IPS-20b (cell line): Measurements from ENCODE around the gene GALK1.

ENCODE experiments used
- H3K27ac ChIP-seq: one replicate; pipeline ENCODE4 v1.5.1; 2013; ENCODE audit warnings: low read length
- H3K27me3 ChIP-seq: 2 replicates; pipeline ENCODE4 v1.6.1; 2013; ENCODE audit warnings: mild to moderate bottlenecking, low read length, inconsistent platforms; ENCODE audit not compliant: insufficient read depth
- H3K36me3 ChIP-seq: 2 replicates; pipeline ENCODE4 v1.6.1; 2013; ENCODE audit warnings: low read depth, mild to moderate bottlenecking, inconsistent platforms, low read length, moderate library complexity; ENCODE audit not compliant: insufficient read depth
- H3K4me1 ChIP-seq: 2 replicates; pipeline ENCODE4 v1.6.1; 2013; ENCODE audit warnings: mild to moderate bottlenecking, control low read depth, inconsistent platforms, low read length, moderate library complexity; ENCODE audit not compliant: insufficient read depth
- H3K4me3 ChIP-seq: 2 replicates; pipeline ENCODE4 v1.5.1; 2013; ENCODE audit warnings: mild to moderate bottlenecking, low read length, inconsistent platforms
- H3K9ac ChIP-seq: 2 replicates; pipeline ENCODE4 v1.6.1; 2013; ENCODE audit warnings: low read depth, mild to moderate bottlenecking, inconsistent platforms, low read length, moderate library complexity
- H3K9me3 ChIP-seq: 2 replicates; pipeline ENCODE4 v1.6.1; 2013; ENCODE audit warnings: mild to moderate bottlenecking, low read depth, low read length, inconsistent platforms; ENCODE audit not compliant: insufficient read depth

The GALK1 gene

GRCh38 chr17:75806822-75807500 lies 42.0 kb upstream of the GALK1 start:
- Histone ChIP-seq H3K36me3 (peaks cover 33% of the 10 kb centered on the region), H3K9ac (no peak overlapping the region), H3K4me1 (no peaks in the 10 kb centered on the region), H3K27ac (no peak overlapping the region), H3K27me3 (no peaks in the 10 kb centered on the region), H3K4me3 (no peak overlapping the region), H3K9me3 (no peaks in the 10 kb centered on the region)

DNA sequence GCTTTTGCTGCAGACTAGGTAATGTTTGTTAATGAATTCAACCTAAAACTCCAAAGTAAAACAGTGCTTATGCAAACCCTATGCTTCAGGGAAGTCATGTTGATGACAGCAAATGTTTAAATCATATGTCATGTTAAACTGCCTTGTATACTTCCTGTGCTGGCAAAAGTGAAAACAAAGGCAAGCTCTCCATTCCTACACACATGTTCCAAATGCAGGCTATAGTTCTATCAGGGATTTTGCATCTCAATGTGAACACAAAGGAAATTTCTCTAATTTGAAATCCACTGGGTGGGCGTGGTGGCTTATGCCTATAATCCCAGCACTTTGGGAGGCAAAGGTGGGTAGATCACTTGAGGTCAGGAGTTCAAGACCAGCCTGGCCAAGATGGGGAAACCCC lies 38.9 kb upstream of the GALK1 start:
- H3K9me3 ChIP-seq: no peaks in the 10 kb centered on the region
- H3K9ac ChIP-seq: no peak overlapping the region
- no peak overlapping the region for H3K4me3 ChIP-seq
- H3K27me3 ChIP-seq: no peaks in the 10 kb centered on the region
- H3K27ac ChIP-seq: no peak overlapping the region
- H3K36me3 ChIP-seq: peaks cover 27% of the 10 kb centered on the region
- H3K4me1 ChIP-seq: no peaks in the 10 kb centered on the region

GRCh38 chr17:75799402-75799801 lies 34.4 kb upstream of the GALK1 start:
- no peaks in the 10 kb centered on the region for H3K4me1 ChIP-seq
- H3K9ac ChIP-seq: no peak overlapping the region
- H3K36me3 ChIP-seq: peaks cover 66% of the 10 kb centered on the region

GRCh38 chr17:75795820-75796607 lies 31.0 kb upstream of the GALK1 start:
- no peaks in the 10 kb centered on the region for H3K27me3 ChIP-seq
- H3K4me3 ChIP-seq: no peak overlapping the region
- H3K4me1 ChIP-seq: no peaks in the 10 kb centered on the region
- peaks cover 82% of the 10 kb centered on the region for H3K36me3 ChIP-seq
- H3K9ac ChIP-seq: no peak overlapping the region
- H3K27ac ChIP-seq: no peak overlapping the region
- H3K9me3 ChIP-seq: no peaks in the 10 kb centered on the region

More at GRCh38 chr17:75799402-75799801, 34.4 kb upstream of the GALK1 start:
- Histone ChIP-seq H3K4me3 (no peak overlapping the region), H3K9me3 (no peaks in the 10 kb centered on the region), H3K27ac (no peak overlapping the region), H3K27me3 (no peaks in the 10 kb centered on the region)

- Histone ChIP-seq H3K9ac (no peak overlapping the region), H3K4me1 (no peaks in the 10 kb centered on the region), H3K9me3 (no peaks in the 10 kb centered on the region), H3K27me3 (no peaks in the 10 kb centered on the region), H3K36me3 (peaks cover 67% of the 10 kb centered on the region), H3K27ac (no peak overlapping the region), H3K4me3 (no peak overlapping the region)
Measured at GRCh38 chr17:75793460-75793859, 28.5 kb upstream of the GALK1 start.

DNA sequence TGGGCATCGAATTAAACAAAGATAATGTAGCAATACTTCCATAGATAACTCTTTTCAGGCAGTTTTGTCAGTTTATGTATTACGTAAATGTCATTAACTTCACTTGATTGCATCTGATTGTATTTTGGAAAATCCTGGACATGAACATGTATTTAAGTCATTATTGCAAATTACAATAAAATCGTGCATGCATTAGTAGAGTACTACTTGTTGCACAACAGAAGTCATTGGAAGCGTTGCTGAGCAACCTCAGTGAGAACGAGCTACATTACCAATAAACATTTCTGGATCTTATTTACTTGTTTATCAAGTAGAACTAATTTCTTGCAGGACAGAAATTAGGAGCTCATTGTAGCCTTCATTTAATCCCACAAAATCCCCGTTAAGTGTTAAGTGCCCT lies 26.3 kb upstream of the GALK1 start:
- Histone ChIP-seq H3K4me3 (no peak overlapping the region), H3K9ac (no peak overlapping the region), H3K36me3 (peaks cover 47% of the 10 kb centered on the region), H3K27ac (no peak overlapping the region), H3K27me3 (no peaks in the 10 kb centered on the region), H3K9me3 (no peaks in the 10 kb centered on the region), H3K4me1 (peaks cover 1% of the 10 kb centered on the region)

GRCh38 chr17:75785016-75785890 lies 20.3 kb upstream of the GALK1 start:
- H3K9me3 ChIP-seq: no peaks in the 10 kb centered on the region
- H3K27ac ChIP-seq: peak overlapping the region; percentile 96
- no peaks in the 10 kb centered on the region for H3K36me3 ChIP-seq
- H3K9ac ChIP-seq: peak overlapping the region; percentile 100
- peak overlapping the region; percentile 99 for H3K4me3 ChIP-seq
- H3K4me1 ChIP-seq: peaks cover 19% of the 10 kb centered on the region
- no peaks in the 10 kb centered on the region for H3K27me3 ChIP-seq

DNA sequence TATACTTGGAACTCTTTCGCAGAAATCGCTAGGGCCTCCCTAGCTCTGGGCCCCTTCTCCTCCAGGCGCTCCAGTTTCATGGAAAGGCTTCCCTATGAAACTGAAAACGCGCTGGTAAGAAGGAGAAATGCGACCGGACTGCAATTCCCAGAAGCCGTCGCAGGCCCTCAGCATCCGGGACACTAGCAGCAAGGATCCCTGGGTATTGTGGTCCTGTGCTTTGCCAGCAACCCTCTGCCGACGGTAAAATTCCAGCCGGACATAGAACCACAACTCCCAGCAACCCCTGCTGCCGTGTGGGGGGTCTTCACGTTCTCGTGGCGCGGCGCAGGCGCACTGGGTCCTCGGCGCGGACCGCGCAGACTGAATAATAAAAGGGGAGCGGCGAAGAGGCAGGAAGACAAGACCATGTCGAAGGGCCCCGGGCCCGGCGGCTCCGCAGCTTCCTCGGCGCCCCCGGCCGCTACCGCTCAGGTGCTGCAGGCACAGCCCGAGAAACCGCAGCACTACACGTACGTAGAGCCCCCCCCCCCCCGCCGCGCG lies 19.6 kb upstream of the GALK1 start, which contains the start of gene UNK:
Gene UNK, plus strand, starts transcription at position 334 of the 543 bp plus-strand sequence. Its CDS starts 75 bp downstream, at position 409.
- H3K4me3 ChIP-seq: peak within 1 kb of the TSS; percentile 99
- no peaks in the 10 kb centered on the region for H3K27me3 ChIP-seq
- H3K27ac ChIP-seq: peak within 1 kb of the TSS; percentile 96

DNA sequence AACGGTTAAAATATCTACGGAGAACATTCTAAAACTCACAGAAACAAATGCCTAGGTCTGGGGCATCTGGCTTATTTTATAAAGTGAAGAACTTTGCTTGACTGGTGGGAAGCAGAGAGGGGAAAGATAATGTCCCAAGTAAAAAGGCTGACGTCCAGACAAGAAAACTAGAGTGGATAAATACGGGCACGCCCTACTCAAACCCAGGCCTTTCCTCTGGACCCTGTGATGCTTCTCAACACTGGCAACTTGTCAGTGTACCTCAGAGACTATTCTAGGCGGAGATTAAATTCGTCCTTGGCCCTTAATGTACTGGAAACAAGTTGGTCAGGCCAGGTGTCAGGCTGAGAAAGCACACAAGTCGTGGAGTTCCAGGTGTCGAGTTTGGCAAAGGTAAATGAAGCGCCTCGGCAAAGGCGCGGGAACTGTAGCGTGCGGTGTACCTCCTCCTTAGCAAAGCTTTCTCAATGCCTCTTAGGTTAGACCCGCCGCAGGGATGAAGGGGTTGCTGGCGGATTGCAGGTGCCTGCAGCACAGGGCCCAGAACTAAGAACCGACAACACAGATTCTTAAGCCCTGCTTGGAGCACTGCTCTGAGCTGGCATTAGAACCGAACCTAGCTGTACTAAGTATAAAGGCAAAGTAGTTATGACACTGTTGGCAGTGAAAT lies 18.9 kb upstream of the GALK1 start:
- Histone ChIP-seq H3K9me3 (no peaks in the 10 kb centered on the region), H3K9ac (peak overlapping the region; percentile 100; the same call in 1 of the 2 replicates), H3K27me3 (no peaks in the 10 kb centered on the region), H3K27ac (no peak overlapping the region), H3K4me3 (peak overlapping the region; percentile 99), H3K36me3 (no peaks in the 10 kb centered on the region), H3K4me1 (peaks cover 19% of the 10 kb centered on the region)

More for the DNA sequence above, 19.6 kb upstream of the GALK1 start, which contains the start of gene UNK:
- Histone ChIP-seq H3K4me1 (peaks cover 19% of the 10 kb centered on the region), H3K9ac (peak within 1 kb of the TSS; percentile 100), H3K36me3 (no peaks in the 10 kb centered on the region), H3K9me3 (no peaks in the 10 kb centered on the region)

GRCh38 chr17:75783069-75783783 lies 18.2 kb upstream of the GALK1 start:
- Histone ChIP-seq H3K4me1 (peaks cover 19% of the 10 kb centered on the region), H3K9ac (peak overlapping the region; percentile 100; the same call in 1 of the 2 replicates), H3K36me3 (peaks cover 6% of the 10 kb centered on the region), H3K4me3 (no peak overlapping the region), H3K27me3 (no peaks in the 10 kb centered on the region), H3K9me3 (no peaks in the 10 kb centered on the region), H3K27ac (no peak overlapping the region)
